ENCODE data around the gene XRCC1. TPM values are rescaled to one million over a fixed set of nuclear protein-coding genes. Genes with fewer than 3 reads are reported as not detected.

The XRCC1 gene
- total RNA-seq, 1 donor from 2014 or later: 6.4 TPM

DNA sequence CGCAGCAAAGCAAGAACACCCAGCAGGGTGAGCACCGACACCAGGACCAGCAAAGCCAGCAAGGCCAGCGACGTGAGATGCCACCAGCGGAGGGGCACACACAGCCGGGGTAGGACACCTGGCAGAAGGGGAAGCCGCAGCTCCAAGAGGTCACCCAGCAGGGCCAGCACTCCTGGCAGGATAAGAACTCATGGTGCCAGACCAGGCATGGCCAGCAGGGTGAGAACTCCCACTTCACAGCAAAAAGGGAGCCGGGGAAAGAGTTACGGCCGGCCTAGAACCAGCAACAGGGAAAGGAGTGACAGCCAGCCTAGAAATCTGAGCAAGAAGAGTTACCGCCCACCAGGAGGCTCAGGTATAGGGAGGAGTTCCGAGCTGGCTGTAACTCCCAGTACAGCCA, 37.0 kb upstream of the XRCC1 start:
- no peaks in the 10 kb centered on the region for H3K4me1 ChIP-seq
- no peaks in the 10 kb centered on the region for H3K9me3 ChIP-seq
- TF ChIP-seq, protein P1, sequence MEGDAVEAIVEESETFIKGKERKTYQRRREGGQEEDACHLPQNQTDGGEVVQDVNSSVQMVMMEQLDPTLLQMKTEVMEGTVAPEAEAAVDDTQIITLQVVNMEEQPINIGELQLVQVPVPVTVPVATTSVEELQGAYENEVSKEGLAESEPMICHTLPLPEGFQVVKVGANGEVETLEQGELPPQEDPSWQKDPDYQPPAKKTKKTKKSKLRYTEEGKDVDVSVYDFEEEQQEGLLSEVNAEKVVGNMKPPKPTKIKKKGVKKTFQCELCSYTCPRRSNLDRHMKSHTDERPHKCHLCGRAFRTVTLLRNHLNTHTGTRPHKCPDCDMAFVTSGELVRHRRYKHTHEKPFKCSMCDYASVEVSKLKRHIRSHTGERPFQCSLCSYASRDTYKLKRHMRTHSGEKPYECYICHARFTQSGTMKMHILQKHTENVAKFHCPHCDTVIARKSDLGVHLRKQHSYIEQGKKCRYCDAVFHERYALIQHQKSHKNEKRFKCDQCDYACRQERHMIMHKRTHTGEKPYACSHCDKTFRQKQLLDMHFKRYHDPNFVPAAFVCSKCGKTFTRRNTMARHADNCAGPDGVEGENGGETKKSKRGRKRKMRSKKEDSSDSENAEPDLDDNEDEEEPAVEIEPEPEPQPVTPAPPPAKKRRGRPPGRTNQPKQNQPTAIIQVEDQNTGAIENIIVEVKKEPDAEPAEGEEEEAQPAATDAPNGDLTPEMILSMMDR (IDR thresholded peaks at IDR 0.05): no peak
- no peak for DNase-seq (ENCODE audit: low spot score in 2 of 2)
- intact Hi-C loops (cut with DNase I): no loop called here
- H3K36me3 ChIP-seq: peaks cover 25 to 31% of the 10 kb centered on the region in 2 donors
- H3K27me3 ChIP-seq: no peaks in the 10 kb centered on the region
- H3K27ac ChIP-seq: no peak overlapping the region
- H3K4me3 ChIP-seq: no peak overlapping the region

DNA sequence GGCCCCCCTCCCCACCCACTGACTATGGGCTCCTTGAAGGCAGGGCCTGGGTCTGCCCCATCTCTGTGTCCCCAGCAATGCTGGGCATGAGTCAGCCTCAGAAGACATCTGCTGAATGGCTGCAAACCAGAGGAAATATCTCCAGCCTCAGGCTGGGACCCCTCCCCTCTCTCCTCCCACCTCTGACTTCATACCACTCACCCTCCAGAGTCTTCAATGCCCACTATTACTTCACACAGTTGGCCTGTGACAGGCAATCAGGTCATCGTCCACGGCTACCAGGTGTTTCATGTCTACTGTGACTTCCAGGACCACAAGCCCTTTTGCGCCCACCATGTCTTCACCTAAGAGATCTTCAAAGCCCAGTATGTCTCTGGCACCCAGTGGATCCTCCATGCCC, 36.5 kb upstream of the XRCC1 start, which contains the start of gene SRRM5:
Gene SRRM5 (plus strand): TSS at position 301 of the 400 bp plus-strand sequence. CDS start 34 bp downstream, at position 335.
- DNase-seq (ENCODE audit: low spot score in 2 of 2): no peak
- H3K9me3 ChIP-seq: no peaks in the 10 kb centered on the region
- TF ChIP-seq, protein P1 (IDR thresholded peaks at IDR 0.05): no peak
- intact Hi-C loops (cut with DNase I): no loop called here
- H3K36me3 ChIP-seq: peaks cover 31% of the 10 kb centered on the region in 2 donors
- H3K27ac ChIP-seq: no peak within 1 kb of the TSS
- H3K4me1 ChIP-seq: no peaks in the 10 kb centered on the region
- H3K4me3 ChIP-seq: no peak within 1 kb of the TSS
- H3K27me3 ChIP-seq: no peaks in the 10 kb centered on the region

DNA sequence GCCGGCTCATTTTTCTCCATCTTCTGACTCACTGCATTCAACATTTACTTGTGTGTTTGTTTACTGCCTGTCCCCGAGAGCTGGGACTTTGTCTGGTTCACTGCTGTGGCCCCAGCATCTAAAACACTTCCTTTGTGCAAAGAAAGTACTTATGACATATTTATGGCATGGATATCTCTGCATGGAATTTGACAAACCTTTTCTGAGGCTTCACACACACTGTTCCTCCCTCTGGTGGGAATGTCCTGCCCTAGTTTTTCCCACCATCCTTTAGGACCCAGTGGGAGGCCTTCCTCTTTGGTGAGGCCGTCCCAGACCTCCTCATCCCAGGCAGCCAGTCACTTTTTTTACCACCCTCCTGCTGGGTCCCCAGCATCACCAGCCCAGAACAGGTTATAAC, 35.2 kb upstream of the XRCC1 start:
- H3K27ac ChIP-seq: no peak overlapping the region
- DNase-seq (ENCODE audit: low spot score in 2 of 2): no peak
- TF ChIP-seq, protein P1 (IDR thresholded peaks at IDR 0.05): no peak
- H3K27me3 ChIP-seq: no peaks in the 10 kb centered on the region
- H3K9me3 ChIP-seq: no peaks in the 10 kb centered on the region
- peaks cover 31 to 36% of the 10 kb centered on the region in 2 donors for H3K36me3 ChIP-seq
- intact Hi-C loops (cut with DNase I): no loop called here
- H3K4me3 ChIP-seq: no peak overlapping the region
- H3K4me1 ChIP-seq: no peaks in the 10 kb centered on the region

DNA sequence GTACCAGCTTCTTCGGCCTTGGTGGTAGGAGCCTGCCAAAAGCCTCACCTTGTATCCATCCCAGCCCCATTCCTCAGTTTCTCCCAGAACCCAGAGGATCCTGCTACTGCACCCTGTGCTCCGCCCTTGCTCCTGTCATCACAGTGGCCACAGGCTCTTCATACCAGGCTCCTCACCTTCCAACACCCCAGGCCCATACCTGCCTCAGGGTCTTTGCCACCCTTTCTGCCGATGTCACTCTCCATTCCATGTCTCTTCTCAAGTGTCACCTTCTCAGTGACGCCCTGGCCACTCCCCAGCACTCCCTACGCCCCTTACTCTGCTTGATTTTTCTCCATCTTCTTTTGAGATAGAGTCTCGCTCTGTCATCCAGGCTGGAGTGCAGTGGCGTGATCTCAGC, 34.5 kb upstream of the XRCC1 start:
- intact Hi-C loops (cut with DNase I): no loop called here
- Histone ChIP-seq H3K4me1 (no peaks in the 10 kb centered on the region), H3K36me3 (peaks cover 31 to 36% of the 10 kb centered on the region in 2 donors), H3K27me3 (no peaks in the 10 kb centered on the region), H3K4me3 (no peak overlapping the region), H3K9me3 (no peaks in the 10 kb centered on the region), H3K27ac (no peak overlapping the region)
- TF ChIP-seq, protein P1 (IDR thresholded peaks at IDR 0.05): no peak
- no peak for DNase-seq (ENCODE audit: low spot score in 2 of 2)

DNA sequence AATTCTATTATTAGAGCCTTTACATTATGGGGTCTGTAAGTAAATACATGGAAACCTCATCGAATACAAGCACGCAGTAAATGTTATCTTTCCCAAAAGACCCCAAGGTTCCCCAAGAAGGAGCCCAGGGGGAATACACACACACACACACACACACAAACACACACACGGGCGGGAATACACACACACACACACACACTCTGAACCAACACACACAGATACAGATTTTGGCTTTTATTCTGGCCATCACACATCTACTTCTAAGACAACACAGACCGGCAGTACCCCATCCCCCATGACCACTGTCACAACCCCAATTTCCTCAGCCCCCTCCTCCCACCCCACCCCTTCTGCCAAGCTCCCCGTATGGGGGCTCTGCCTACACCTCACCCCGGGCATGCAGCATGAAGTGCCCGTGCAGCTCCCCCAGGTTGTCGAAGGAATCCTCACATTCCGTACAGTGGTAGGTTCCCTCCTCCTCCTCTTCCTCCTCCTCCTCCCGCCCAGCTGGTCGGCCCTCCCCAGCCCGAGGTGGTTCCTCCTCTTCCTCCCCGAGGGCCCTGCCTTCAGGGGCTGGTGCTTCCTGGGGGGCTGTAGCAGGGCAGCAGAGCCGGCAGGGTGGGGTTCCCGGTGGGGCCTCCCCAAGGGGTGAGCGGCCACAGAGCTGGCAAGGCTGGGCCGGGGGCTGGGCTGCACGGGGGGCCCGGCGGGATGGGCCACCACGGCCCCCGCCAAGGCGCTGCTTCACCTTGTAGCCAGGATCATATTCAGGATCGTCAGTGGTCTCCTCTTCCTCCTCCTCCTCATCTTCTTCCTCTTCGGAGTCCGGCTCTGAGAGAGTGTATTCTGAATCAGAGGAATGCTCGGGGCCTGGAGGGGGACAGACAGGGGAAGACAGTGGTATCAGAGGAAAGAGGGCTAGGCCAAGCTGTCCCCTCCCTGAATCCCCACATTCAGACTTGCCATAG, 32.2 kb upstream of the XRCC1 start:
- no peak for DNase-seq (ENCODE audit: low spot score in 2 of 2)
- TF ChIP-seq, protein P1 (IDR thresholded peaks at IDR 0.05): no peak

More for the DNA sequence above, 32.2 kb upstream of the XRCC1 start:
- Histone ChIP-seq H3K9me3 (no peaks in the 10 kb centered on the region), H3K27me3 (no peaks in the 10 kb centered on the region), H3K27ac (no peak overlapping the region), H3K36me3 (peaks cover 19 to 21% of the 10 kb centered on the region in 2 donors), H3K4me3 (no peak overlapping the region), H3K4me1 (no peaks in the 10 kb centered on the region)
- intact Hi-C loops (cut with DNase I): no loop called here

Measured in ascending aorta (tissue), 2 donors.